CMK (cell line): ENCODE data around the gene DDIT4L.
"Not testable (repeated sequence)": the region's sequence is repeated elsewhere in the genome, so short reads cannot be mapped to it uniquely, and the experiment has no call there.

Experiments
- DNase-seq: peaks from one replicate; pipeline ENCODE4 v3.0.0-alpha.2; 2010; ENCODE audit warnings: low read depth

Gene DDIT4L

DNA sequence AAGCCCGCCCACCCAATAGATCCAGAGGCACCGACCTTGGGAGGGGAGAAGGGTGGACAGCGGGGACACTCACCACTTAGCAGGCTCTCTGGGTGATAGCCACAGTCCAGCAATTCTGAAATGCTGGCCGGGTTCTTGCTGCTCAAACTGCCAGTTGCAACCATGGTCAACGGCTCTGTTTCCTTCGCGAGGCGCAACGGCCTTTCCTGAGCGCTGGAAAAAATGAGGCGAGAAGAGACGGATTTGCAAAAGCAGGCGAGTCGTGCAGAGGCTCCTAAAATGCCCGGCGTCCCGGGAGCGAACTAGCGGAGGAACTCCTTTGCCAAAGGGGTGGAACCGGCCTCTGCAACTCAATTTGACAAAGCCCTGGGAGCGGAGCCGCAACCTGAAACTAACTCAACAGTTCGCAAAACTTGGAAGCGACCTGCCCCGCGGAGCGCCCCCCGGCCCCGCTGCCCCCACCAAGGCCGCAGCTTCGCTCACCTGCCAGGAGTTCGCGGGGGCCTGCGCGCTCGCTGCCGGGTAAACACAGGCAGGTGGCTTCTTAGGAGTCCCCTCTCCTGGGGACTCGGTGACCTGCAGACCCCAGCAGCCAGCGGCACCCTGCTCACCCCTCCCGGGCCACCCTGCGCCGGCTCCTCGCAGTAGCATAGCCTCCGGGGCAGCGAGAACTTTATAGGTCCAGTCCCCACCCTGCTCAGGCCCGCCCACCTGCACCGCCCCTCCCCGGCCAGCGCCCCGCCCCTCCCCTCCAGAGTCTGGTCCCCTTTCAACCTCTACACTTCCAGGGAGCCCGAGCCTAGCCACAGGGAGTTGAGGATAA, at the start of gene DDIT4L:
DDIT4L (minus strand) TSS at position 649 of the 823 bp plus-strand sequence; CDS start at position 164, 485 bp downstream.
- DNase-seq, result no peak

DNA sequence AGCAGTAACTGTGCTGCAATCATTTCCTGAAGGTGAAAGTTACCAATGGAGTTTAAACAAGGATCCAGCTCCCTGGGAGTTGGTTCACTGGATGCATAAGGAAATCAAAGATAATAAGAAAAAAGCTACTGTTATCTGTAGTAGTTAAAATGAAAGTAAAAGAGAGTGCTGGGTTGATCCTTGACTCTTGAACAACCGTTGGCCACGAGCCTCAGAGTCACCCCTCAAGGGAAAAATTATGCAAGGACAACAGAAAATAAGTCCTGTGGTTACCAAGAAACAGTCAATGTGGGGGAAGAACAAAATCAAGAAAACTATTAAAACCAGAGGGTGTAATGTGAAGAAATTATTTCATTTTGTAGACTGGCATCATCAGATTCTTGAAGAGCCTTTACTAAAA, 49.7 kb upstream of the DDIT4L start:
- no peak for DNase-seq

DNA sequence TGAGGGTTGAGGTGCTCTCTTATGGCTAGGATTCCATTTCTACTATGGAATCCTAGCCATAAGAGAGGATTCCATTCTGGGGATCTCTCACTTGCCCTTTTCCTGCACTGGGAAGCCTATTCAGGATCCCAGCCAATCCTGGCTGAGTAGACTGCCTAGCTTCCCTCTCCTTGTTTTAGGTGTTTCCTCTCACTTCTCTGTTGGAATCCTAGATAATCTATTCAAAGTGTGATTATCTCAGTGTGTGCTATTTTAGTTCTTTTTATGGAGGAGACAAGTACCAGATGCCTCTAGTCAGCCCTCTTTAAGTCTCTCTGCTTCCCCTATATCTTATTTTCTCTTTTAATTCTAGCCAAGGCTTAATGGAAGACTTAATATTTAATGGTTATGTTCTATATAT, 34.5 kb upstream of the DDIT4L start:
- no peak for DNase-seq

DNA sequence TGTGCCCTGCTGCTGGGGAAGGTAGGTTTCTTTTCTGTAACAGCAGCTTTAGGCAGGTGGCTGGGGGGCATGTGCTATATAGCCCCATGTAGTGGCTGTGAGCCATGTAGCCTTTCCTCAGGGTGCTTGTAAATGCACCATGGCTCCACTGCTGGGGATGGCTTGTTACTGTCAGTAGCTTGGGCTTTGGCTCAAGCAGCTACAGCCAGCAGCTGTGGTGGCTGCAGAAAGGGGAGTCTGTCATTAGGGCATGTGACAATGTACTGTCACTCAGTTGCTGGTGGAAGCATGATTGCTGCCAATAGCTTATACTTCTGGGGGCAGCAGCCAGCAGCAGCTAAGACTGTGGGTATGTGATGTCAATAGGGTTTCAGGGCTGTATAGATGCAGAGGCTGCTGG, 33.9 kb upstream of the DDIT4L start:
- no peak for DNase-seq

DNA sequence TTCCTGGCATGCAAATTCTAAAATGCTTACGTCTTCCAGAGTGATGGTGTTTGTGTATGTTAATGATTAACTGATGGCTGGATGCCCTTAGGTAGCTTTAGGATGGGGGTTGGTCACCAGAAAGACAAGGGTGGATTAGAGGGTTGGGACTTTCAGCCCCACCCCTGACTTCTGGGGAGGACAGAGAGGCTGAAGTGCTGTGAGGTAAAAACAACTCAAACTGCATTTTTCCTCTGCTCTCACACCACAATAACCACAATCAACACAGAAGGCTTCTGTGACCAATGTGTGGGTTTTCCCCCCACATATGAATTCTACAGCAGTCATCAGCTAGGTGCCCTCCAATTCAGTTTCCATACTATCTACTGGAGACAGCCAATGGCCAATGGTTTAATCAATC, 18.7 kb upstream of the DDIT4L start:
- no peak for DNase-seq

- DNase-seq, result no peak
These were observed 18.2 kb upstream of the DDIT4L start for GRCh38 chr4:100208459-100208858.

GRCh38 chr4:100206850-100207249, 16.6 kb upstream of the DDIT4L start:
- DNase-seq, result no peak

- DNase-seq, result no peak
These were observed 7.8 kb upstream of the DDIT4L start for GRCh38 chr4:100198061-100198460.

GRCh38 chr4:100196388-100197071, 6.3 kb upstream of the DDIT4L start:
- not testable (repeated sequence) for DNase-seq

- no peak for DNase-seq
These were observed 654 bp upstream of the DDIT4L start for GRCh38 chr4:100190643-100191600.

- no peak for DNase-seq
These were observed 1.4 kb downstream of the DDIT4L start for GRCh38 chr4:100188829-100189228.

DNA sequence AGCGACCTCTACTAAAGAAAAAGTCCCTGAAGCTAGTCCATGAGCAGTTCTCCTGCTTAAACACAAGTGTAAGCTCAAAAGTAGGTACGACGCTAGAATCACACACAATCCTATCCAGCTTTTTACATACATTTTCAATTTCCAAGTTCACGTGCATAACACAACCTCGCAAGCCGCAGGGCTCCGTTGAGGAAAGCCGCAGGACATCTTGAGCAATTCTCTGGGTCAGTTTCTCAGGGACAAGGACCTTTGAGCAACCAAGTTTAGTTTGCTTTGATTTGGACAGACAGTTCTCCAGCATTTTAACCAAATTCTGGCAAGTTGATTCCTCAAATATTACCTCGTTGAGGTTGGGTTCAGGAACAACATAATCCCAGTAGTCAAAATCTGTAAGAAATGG, 2.5 kb downstream of the DDIT4L start:
- no peak for DNase-seq

DNA sequence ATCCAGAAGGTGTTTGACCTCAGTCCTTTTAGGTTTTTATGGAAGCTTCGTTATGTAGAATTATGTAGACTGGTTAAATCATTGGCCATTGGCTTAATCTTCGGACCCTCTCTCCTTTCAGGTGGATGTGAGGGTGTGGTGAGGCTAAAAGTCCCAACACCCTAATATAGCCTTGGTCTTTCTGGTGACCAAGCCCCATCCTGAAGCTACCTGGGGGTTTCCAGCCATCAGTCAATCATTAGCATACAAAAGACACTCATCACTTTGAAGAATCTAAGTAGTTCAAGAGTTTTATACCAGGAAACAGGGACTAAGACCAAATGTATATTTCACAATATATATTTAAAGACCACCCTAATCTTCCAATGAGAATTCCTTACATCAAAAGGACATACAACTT, 5.5 kb downstream of the DDIT4L start:
- DNase-seq, result no peak

DNA sequence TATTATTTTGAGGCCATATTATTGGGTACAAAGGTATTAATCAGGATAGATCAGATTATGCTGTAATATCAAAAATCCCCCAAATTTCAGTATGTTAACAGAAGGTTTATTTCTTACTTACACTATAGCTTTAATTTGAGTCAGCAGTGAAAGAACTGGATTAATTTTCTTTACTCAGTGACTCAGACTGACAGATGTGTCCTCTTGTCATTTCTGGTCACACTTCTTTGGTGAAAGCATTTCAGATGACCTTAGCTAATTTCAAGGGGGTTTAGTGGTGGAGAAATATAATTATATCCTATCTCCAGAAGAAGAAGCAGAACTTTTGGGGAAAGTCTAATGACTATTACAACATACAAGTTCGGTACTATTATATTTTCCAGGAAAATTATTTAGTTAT, 12.4 kb downstream of the DDIT4L start:
- DNase-seq, result no peak

- DNase-seq, result no peak
These were observed 13.1 kb downstream of the DDIT4L start for GRCh38 chr4:100177126-100177525.

DNA sequence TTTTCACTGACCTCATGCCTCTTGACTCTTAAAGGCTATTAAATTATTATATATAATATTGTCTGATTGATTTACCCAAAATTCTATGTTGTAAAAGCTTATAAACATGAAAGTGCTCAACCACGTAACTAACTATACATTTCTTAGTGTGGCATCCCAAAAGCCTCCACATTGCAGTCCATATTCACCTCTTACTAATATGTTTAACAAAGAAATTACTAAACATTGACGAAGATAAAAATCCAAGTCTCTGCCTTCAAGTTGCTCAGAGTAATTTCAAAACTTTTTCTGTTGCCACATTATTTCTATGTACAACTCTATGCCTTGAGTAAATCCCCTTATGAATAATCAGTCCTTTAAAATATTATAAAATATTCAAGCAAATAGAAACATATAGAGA, 14.4 kb downstream of the DDIT4L start:
- no peak for DNase-seq

DNA sequence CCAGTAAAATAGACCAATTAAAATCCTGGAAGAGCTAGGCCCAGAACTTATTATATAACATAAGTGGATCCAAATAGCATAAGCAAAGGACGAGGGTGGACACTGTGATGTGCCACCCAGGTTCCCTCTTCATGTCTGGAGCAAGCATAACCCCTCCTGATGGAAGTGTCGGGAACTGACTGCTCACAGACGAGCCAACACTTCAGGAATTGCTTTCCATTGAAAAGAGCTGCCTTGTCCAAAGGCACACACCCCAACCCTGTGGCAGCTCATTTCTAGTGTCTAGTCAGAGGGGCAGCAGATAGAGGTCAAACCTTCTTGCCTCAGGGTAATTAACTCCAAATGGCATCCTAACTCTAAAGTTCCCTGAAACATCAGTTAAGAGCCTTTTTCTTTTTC, 15.3 kb downstream of the DDIT4L start:
- DNase-seq, result no peak

DNA sequence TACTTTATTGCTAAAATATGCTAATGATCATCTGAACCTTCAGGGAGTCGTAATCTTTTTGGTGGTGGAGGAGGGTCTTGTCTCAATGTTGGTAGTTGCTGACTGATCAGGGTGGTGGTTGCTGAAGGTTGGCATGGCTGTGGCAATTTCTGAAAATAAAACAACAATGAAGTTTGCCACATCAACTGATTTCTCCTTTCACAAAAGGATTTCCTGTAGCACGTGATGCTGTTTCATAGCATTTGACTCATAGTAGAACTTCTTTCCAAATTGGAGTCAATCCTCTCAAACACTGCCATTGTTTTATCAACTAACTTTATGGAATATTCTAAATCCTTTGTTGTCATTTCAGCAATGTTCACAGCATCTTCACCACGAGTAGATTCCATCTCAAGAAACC, 19.3 kb downstream of the DDIT4L start:
- DNase-seq, result no peak

DNA sequence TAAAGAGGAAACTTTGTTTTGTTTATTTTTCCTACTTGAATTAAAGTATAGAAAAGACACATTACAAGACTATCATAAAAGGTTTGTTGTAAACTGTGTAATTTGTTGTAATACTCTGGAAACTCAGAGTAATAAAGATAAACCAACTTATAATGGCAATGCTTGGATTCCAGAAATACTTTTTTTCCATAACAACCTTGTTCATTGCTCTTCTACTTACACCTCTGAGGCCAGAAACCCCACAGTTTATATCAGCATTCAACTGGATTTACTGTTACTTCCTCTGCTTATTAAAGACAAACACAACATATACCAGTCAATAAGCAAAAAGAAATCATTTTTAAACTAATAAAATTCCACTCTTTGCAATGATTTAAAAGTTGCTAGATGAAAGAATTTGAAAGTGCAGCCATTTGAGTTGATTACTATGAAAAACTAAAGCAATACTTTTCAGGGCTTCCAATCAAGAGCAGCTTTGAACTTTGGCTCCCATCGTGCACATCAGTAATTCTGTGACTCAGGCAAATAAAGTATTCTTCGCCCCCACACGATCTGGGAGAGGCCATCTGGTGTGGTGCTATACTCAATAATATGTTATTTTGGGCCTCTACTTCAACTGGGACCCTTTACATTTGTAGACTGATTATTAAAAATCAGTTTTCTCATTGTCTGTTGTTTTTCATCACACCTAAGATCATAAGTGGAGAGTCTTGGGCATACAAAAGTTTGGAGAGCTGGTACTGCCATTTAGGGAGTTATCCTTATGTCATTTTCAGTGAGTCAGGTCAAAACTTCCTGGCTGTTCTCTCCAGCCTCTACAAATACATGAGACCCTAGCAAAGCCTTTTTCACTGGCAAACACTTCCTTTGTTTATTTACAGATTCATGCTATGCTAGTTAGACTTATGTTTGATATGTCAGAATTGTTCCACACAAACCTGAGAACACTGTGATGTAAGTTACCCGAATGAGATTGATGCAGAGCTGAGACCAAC, 20.5 kb downstream of the DDIT4L start:
- DNase-seq, result no peak

DNA sequence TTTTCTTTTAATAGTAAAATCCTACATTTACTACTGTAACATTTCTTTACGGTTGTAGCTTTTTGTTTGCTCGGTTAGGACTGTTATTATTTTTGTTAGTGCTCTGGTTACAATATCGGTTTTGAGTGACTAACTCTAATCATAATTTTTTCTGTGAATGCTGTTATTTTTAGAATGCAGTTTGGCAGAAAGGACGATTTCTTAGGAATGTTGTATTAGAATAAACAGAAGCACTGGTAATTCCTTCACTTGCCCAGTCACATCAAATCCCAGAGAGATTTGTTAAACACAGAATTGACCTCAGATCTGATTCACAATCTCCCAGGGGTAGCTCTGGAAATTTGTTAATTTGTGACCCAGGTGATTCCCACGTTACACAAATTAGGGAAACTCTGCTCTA, 21.7 kb downstream of the DDIT4L start:
- DNase-seq, result no peak
